HepG2 (cell line): ENCODE measurements around the gene CDK6. TPM values are rescaled to one million over a fixed set of nuclear protein-coding genes. Genes with fewer than 3 reads are reported as not detected.
A peak's percentile ranks its signal among the peaks of the same experiment; 100 is the strongest.

Experiments
- KIAA2018 ChIP-seq: sonication (generic); formaldehyde crosslinking; IDR thresholded peaks from 2 replicates; pipeline ENCODE4 v1.5.0; 2020; ENCODE audit warnings: mild to moderate bottlenecking, missing genetic modification reagents, borderline replicate concordance
- SPEN ChIP-seq: sonication (generic); formaldehyde crosslinking; IDR thresholded peaks from 2 replicates; pipeline ENCODE4 v1.5.1; 2020; ENCODE audit warnings: low read depth, mild to moderate bottlenecking, missing genetic modification reagents
- ZBTB26 ChIP-seq: IDR thresholded peaks from 2 replicates; pipeline ENCODE4 v1.6.1; 2016; ENCODE audit warnings: missing compliant biosample characterization, missing genetic modification reagents, borderline replicate concordance
- ZNF224 ChIP-seq: sonication (generic); formaldehyde crosslinking; IDR thresholded peaks from 2 replicates; pipeline ENCODE4 v1.5.0; 2020; ENCODE audit warnings: mild to moderate bottlenecking, missing genetic modification reagents
- ZNF407 ChIP-seq: sonication (generic); formaldehyde crosslinking; IDR thresholded peaks from one replicate; pipeline ENCODE4 v1.5.1; 2020; ENCODE audit warnings: mild to moderate bottlenecking, missing genetic modification reagents; ENCODE audit errors: not compliant biosample characterization
- ZNF580 ChIP-seq: IDR thresholded peaks from 2 replicates; pipeline ENCODE4 v1.6.1; 2016; ENCODE audit warnings: low read depth, borderline replicate concordance
- polyA plus RNA-seq, 8 experiments: library from polyadenylated mRNA; depleted of rRNA in 3 of 8; stranded (reverse) in 7 of 8; unstranded in 1 of 8; fragments of >200 nt; fragmentation: Illumina TruSeq in 4 of 8; extraction: Trizol in 4 of 8; gene quantifications; 2 replicates each; pipeline versions ENCODE4 v1.2.1 to v1.2.3, GENCODE V29; 2011 to 2016; ENCODE audit warnings: low read depth in 4 of 8, missing spikeins in 1 of 8, mixed read lengths in 1 of 8; ENCODE audit not compliant: insufficient read depth in 1 of 8
- total RNA-seq, 5 experiments: library from RNA; depleted of rRNA; stranded (reverse); fragments of >200 nt; fragmentation: Illumina TruSeq; extraction: Trizol; gene quantifications; 2 replicates each; pipeline ENCODE4 v1.2.3, GENCODE V29; 2016; ENCODE audit warnings: low read depth in 1 of 5

The CDK6 gene
- total and polyA plus RNA-seq, 2 of the 13 experiments (the other 11 are each of a cell fraction or from before 2014, with no cell fraction given), result 34.6 to 90.8 TPM

GRCh38 chr7:92834507-92835260, 1.7 kb downstream of the CDK6 start (continued):
- TF ChIP-seq KIAA2018, result no peak
- TF ChIP-seq ZNF580 (CRISPR knock-in tag), result 0 out of 2 replicates have a peak, but pooled peaks have one; percentile 34
- no peak for TF ChIP-seq ZBTB26 (CRISPR knock-in tag)
- TF ChIP-seq ZNF407, result no peak
- TF ChIP-seq ZNF224 (CRISPR knock-in tag), result no peak
- no peak for TF ChIP-seq SPEN (CRISPR knock-in tag)
